Activated gamma-delta T cell treated with anti-CD3 and anti-CD28 coated beads, Interleukin-2, amount 50 U/mL, for 16 hours (primary cell): ENCODE measurements around the gene EYA2.
"Not testable (repeated sequence)": the region's sequence is repeated elsewhere in the genome, so short reads cannot be mapped to it uniquely, and the experiment has no call there.

ENCODE experiments used
- DNase-seq: peaks from one replicate; pipeline ENCODE4 v3.0.0-alpha.2; 2020; ENCODE audit warnings: low read depth

EYA2 gene

GRCh38 chr20:46894579-46894958 is at the start of gene EYA2:
Gene EYA2 (plus strand): TSS chr20:46894843. CDS start chr20:46990011, 95,168 bp downstream.
- DNase-seq, result no peak

GRCh38 chr20:46844965-46845364 is 49.7 kb upstream of the EYA2 start:
- DNase-seq, result no peak

- DNase-seq, result no peak
Measured at GRCh38 chr20:46849269-46849668, 45.4 kb upstream of the EYA2 start.

- no peak for DNase-seq
Measured at GRCh38 chr20:46849751-46850150, 44.9 kb upstream of the EYA2 start.

GRCh38 chr20:46850416-46850815 is 44.2 kb upstream of the EYA2 start:
- no peak for DNase-seq

- no peak for DNase-seq
Measured at GRCh38 chr20:46850896-46851295, 43.7 kb upstream of the EYA2 start.

GRCh38 chr20:46851746-46852145 is 42.9 kb upstream of the EYA2 start:
- DNase-seq, result no peak

- DNase-seq, result no peak
Measured at GRCh38 chr20:46852313-46852712, 42.3 kb upstream of the EYA2 start.

GRCh38 chr20:46853926-46854325 is 40.7 kb upstream of the EYA2 start:
- DNase-seq, result no peak

- DNase-seq, result no peak
Measured at GRCh38 chr20:46857061-46857831, 37.4 kb upstream of the EYA2 start.

- no peak for DNase-seq
Measured at GRCh38 chr20:46865824-46866223, 28.8 kb upstream of the EYA2 start.

- no peak for DNase-seq
Measured at GRCh38 chr20:46870041-46870440, 24.6 kb upstream of the EYA2 start.

- DNase-seq, result no peak
Measured at GRCh38 chr20:46872328-46873211, 22.1 kb upstream of the EYA2 start.

GRCh38 chr20:46875059-46875458 is 19.6 kb upstream of the EYA2 start:
- no peak for DNase-seq

- DNase-seq, result no peak
Measured at GRCh38 chr20:46879386-46879785, 15.3 kb upstream of the EYA2 start.

- not testable (repeated sequence) for DNase-seq
Measured at GRCh38 chr20:46879963-46880362, 14.7 kb upstream of the EYA2 start.

GRCh38 chr20:46883892-46884291 is 10.8 kb upstream of the EYA2 start:
- DNase-seq, result no peak

- no peak for DNase-seq
Measured at GRCh38 chr20:46890682-46891081, 4.0 kb upstream of the EYA2 start.

- no peak for DNase-seq
Measured at GRCh38 chr20:46893051-46893450, 1.6 kb upstream of the EYA2 start.

GRCh38 chr20:46893877-46894578 is 615 bp upstream of the EYA2 start:
- DNase-seq, result no peak

GRCh38 chr20:46894971-46895905 is 595 bp downstream of the EYA2 start:
- no peak for DNase-seq

GRCh38 chr20:46895906-46896242 is 1.2 kb downstream of the EYA2 start:
- no peak for DNase-seq
